Ammon's horn (tissue), 1 donor: ENCODE measurements around the gene ZP2.
"Not testable (repeated sequence)": the region's sequence is repeated elsewhere in the genome, so short reads cannot be mapped to it uniquely, and the experiment has no call there.

ENCODE experiments used
- DNase-seq: peaks from one replicate; pipeline ENCODE4 v3.0.0-alpha.2; 2016; ENCODE audit warnings: low spot score

ZP2 gene

DNA sequence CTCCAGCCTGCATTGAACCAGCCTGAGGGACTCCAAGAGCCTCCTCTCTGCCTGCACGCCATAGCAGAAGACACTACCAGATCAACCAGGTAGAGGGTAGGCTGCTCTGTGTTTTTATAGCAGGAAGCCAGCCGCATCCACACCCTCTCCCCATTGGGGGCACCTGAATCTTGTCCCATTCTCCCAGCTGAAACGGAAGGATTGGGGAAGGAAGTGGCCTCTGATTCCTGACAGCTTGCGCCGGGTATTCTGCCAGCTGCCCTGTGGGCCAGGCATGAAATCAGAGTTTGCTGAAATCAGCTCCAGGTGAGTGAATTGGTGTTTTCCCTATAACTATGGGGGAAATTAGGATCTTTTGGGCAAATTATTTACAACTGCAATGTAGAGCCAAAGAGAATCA lies at the start of gene ZP2:
ZP2 (minus strand) TSS at position 89 of the 400 bp plus-strand sequence; CDS start at position 62, 27 bp downstream.
- DNase-seq: no peak

DNA sequence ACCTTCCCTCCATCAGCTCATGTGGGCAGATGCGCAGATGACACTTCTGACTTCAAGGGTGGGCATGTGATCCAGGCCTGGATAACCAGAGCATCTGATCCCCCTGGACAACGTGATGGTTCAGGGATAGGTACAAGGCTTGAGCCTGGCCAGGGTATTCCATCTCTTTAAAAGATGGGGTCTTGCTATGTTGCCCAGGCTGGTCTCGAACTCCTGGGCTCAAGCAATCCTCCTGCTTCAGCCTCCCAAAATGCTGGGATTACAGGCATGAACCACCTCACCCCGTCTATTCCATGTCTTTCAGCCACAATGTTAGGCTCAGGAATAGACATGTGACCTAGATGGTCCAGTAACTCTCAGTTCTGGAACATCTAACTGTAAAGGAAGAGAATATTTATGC lies 45.9 kb upstream of the ZP2 start:
- DNase-seq: no peak

- DNase-seq: no peak
These were observed 45.3 kb upstream of the ZP2 start for GRCh38 chr16:21256636-21257035.

GRCh38 chr16:21253470-21253869 lies 42.1 kb upstream of the ZP2 start:
- no peak for DNase-seq

DNA sequence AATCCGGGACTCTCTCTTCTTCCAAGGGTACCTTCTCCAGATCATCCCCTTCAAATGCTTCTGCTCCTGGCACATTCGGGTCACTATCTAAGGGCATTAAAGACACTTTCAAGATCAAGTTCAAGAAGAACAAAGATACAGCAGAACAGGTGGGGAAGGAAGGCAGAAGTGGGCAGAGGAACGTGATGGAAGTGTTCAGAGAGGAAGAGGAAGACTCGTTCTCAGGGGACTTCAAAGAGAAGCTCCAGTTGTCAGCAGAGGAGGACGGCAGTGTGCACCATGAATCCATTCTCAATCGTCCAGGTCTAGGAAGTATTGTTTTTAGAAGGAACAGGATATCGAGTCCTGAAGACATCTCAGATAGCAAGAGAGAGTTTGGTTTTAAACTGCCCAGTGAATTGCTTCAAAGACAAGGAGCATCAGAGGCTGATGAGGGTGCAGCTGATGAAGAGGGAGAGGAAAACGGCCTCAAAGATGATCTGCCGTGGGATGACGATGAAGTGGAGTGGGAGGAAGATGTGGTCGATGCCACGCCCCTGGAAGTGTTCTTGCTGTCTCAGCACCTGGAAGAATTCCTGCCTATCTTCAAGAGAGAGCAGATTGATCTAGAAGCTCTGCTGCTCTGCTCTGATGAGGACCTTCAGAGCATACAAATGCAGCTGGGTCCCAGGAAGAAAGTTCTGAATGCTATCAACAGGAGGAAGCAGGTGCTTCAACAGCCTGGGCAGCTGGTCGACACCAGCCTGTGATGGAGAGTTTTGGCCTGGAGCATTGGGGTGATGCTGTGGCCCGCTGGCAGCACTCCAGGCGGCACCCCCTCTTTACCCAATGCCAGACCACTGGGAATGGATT lies 38.9 kb upstream of the ZP2 start:
- DNase-seq: no peak

DNA sequence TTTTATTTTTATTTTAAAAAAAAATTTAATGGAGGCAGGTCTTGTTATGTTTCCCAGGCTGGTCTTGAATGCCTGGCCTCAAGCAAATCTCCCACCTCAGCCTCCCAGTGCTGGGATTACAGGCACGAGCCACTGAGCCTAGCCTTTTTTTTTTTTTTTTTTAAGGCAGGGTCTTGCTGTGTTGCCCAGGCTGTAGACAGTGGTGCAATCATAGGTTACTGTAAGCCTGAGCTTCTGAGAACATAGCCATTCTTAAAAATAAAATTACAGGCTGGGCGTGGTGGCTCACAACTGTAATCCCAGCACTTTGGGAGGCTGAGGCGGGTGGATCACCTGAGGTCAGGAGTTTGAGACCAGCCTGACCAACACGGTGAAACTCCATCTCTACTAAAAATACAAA lies 36.8 kb upstream of the ZP2 start:
- DNase-seq: not testable (repeated sequence)

GRCh38 chr16:21244518-21245215 lies 33.3 kb upstream of the ZP2 start:
- peak; percentile 11 for DNase-seq

DNA sequence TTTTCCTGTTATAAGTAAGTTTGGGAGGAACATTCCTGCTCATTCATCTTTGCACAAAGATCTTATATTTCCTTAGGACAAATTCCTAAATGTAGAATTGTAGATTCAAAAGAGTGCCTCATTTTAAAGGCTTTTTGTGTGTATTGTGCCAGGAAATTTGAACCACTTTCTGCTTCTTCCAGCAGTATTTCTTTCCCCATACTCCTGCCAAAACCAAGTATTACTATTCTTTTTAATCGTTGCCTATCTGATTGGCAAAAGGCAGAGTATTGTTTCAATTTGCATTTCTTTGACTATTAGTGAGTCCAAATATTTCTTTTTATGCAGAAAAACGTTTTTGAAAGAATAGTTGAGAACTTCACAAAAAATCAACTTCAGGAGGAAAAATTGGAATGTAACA lies 31.4 kb upstream of the ZP2 start:
- no peak for DNase-seq

GRCh38 chr16:21239646-21240045 lies 28.3 kb upstream of the ZP2 start:
- no peak for DNase-seq

- no peak for DNase-seq
These were observed 25.5 kb upstream of the ZP2 start for GRCh38 chr16:21236831-21237230.

DNA sequence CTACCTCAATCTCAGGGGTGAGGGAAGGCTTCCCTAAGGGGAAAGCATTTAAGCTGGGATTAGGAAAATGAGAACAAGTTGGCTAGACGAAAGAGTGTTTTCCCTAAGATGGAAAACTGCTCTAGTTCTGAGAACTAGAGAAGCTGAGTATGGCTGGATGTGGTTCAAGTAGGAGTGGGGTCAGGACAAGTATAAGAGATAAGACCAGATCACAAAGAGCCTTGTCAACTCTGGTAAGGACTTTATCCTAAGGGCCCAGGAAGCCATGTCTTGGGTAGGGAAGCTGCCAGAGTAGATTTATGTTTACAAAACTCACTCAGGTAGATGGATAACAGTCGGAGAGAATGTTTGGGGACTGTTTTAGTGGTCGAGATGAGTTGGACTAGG lies 23.8 kb upstream of the ZP2 start:
- no peak for DNase-seq

GRCh38 chr16:21233521-21234150 lies 22.3 kb upstream of the ZP2 start, which contains the start of gene ANKS4B:
Gene ANKS4B, plus strand, starts transcription at chr16:21233699. Its CDS starts 39 bp downstream, at chr16:21233738.
- DNase-seq: no peak

- DNase-seq: no peak
These were observed 21.7 kb upstream of the ZP2 start for GRCh38 chr16:21233045-21233520.

DNA sequence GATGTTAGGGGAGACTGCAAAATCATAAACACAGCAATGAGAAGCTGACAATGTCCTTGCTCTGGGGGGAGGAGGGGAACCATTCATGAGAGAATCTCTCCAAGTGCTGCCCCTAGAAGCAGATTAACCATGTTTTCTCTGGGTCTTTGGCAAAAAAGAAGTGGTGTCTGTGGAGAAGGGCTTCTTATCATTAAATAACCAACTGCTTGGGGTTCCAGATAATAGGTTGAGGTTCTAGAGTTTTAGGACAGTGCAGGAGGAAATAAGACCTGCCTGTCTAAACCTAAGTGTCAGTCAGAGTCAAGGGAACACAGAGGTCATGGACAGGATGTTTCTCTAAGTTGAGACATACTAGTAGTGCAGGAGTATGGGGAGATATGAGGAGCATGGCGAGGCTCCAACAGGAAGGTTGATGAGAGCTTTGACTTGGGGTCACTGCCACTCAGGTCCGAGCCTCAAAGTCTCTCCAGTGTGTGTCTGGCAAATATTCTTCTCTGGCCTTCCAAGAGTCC lies 17.0 kb upstream of the ZP2 start:
- no peak for DNase-seq

DNA sequence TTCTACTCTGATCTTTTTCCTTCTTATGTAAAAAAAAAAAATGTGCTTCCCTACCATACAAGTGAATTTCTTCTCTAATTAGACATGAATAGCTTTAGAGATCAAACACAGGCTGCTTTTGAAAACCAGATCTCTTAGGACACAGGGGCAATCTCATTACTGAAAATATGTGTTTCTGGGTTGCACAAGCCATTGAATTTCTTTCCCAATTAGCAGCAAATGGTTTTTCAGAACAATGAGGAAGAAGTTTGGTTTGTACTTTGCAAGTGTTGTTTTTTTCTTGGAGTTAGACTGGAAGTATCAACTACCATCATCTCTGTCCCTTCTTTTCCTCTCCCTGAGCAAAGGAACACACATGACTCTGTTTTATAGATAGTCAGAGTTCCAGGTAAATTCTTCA lies 16.5 kb upstream of the ZP2 start:
- no peak for DNase-seq

DNA sequence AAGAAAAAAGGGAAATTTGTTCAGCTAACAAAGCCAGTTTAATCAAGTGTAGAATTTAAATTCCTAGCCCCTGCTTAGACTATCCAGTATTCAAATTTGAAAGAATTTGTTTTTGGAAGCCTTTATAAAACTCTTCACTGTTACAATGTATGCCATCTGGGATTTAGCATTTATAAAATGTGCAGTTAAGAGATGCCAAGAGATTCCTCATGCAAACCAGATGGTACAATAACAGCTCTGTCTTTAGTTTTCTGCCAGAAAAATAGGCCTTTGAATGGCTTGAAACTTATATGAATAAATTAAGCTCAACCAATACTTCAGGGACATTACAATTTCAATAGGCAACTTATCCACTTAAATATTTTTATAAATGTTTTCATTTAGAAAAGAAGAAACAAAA lies 15.4 kb upstream of the ZP2 start:
- DNase-seq: peak; percentile 34

DNA sequence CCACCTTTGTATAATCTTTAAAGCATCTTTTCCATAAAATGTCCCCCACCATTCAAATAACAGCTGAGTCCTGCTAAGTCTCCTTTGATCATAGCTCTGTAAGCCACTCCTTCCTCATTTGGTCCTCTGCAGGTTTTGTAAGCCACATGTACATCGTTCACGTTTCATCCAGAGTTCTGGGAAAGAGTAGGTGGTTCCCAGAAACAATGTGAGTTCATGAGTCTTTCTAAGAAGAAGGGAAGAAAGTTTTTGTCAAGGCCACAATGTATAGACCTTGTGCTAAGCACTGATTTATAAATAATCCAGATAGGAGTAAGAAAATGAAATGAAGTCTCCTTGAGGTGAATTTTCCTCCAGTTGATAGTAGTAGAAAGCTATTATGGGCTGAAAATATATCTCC lies 13.4 kb upstream of the ZP2 start:
- DNase-seq: no peak

GRCh38 chr16:21223787-21224186 lies 12.4 kb upstream of the ZP2 start:
- DNase-seq: no peak

GRCh38 chr16:21222495-21223337 lies 11.3 kb upstream of the ZP2 start:
- no peak for DNase-seq

DNA sequence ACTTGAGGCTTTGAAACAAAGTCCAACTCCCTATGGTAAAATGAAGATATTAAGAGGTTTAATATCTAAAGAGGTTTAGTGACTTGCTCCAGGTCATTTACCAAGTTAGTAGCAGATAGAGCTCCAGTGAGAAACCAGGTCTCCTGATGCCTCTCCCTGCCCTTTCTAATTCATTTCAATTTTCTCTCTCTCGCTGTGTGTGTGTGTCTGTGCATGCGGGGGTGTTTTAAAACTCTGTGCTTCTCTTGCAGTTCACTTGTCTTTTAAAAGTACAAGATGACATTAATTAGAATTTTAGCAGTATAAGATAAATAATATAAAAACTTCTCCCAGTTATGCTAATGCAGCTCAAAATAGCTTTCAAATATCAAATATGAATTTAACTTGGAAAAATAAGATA lies 8.2 kb upstream of the ZP2 start:
- no peak for DNase-seq

- DNase-seq: no peak
These were observed 6.8 kb upstream of the ZP2 start for GRCh38 chr16:21218153-21218552.

GRCh38 chr16:21217121-21217520 lies 5.7 kb upstream of the ZP2 start:
- no peak for DNase-seq
